ENCODE measurements around the gene KCNJ18.
"Not testable (repeated sequence)": the region's sequence is repeated elsewhere in the genome, so short reads cannot be mapped to it uniquely, and the experiment has no call there.

Gene KCNJ18

GRCh38 chr17:21737015-21737580 lies 44.8 kb downstream of the KCNJ18 start:
- DNase-seq = not testable (repeated sequence)

- not testable (repeated sequence) for DNase-seq
These were observed 45.9 kb downstream of the KCNJ18 start for GRCh38 chr17:21738241-21738640.

- not testable (repeated sequence) for DNase-seq
These were observed 46.7 kb downstream of the KCNJ18 start for GRCh38 chr17:21738877-21739474.

- not testable (repeated sequence) for DNase-seq
These were observed 47.2 kb downstream of the KCNJ18 start for GRCh38 chr17:21739485-21739884.

- DNase-seq = not testable (repeated sequence)
These were observed 48.5 kb downstream of the KCNJ18 start for GRCh38 chr17:21740836-21741235.

GRCh38 chr17:21741520-21741919 lies 49.2 kb downstream of the KCNJ18 start:
- DNase-seq = not testable (repeated sequence)

GRCh38 chr17:21742326-21742725 lies 50.0 kb downstream of the KCNJ18 start:
- DNase-seq = no peak

GRCh38 chr17:21744151-21744550 lies 51.8 kb downstream of the KCNJ18 start:
- DNase-seq = not testable (repeated sequence)

- DNase-seq = not testable (repeated sequence)
These were observed 52.3 kb downstream of the KCNJ18 start for GRCh38 chr17:21744621-21745020.

GRCh38 chr17:21745385-21746054 lies 53.2 kb downstream of the KCNJ18 start:
- DNase-seq = not testable (repeated sequence)

GRCh38 chr17:21746415-21746814 lies 54.1 kb downstream of the KCNJ18 start:
- DNase-seq = not testable (repeated sequence)

GRCh38 chr17:21747195-21747915 lies 55.0 kb downstream of the KCNJ18 start:
- not testable (repeated sequence) for DNase-seq

- DNase-seq = not testable (repeated sequence)
These were observed 56.4 kb downstream of the KCNJ18 start for GRCh38 chr17:21748686-21749085.

GRCh38 chr17:21749696-21750531 lies 57.6 kb downstream of the KCNJ18 start:
- DNase-seq = not testable (repeated sequence)

- not testable (repeated sequence) for DNase-seq
These were observed 58.8 kb downstream of the KCNJ18 start for GRCh38 chr17:21751111-21751510.

Data from HCEC 1CT (cell line).